ENCODE data around the gene WASF3. TPM values are rescaled to one million over a fixed set of nuclear protein-coding genes. Genes with fewer than 3 reads are reported as not detected.

Gene WASF3
- total and polyA plus RNA-seq, 2 of the 13 experiments (the other 11 are each of a cell fraction or from before 2014, with no cell fraction given) = 10.4 to 17.2 TPM

- BruUV-seq (replicated peaks) = no TSS peak
- peak; percentile 62 for DNase-seq (ENCODE audit: low spot score)
- TF ChIP-seq ZNF879 (CRISPR knock-in tag; IDR thresholded peaks at IDR 0.05) (no peak), ZNF468 (CRISPR knock-in tag; IDR thresholded peaks at IDR 0.05) (no peak), RARA (CRISPR knock-in tag; IDR thresholded peaks at IDR 0.05) (peak; percentile 52), EHMT2 (IDR thresholded peaks at IDR 0.05; ENCODE audit: borderline replicate concordance, low read depth, low read length) (peak; percentile 49; the same call in 1 of the 2 replicates), CHD4 (IDR thresholded peaks at IDR 0.05; ENCODE audit: borderline replicate concordance, low read length) (peak; percentile 44; the same call in 1 of the 2 replicates), ZFAT (CRISPR knock-in tag; conservative IDR thresholded peaks at IDR 0.05) (no peak), ZNF800 (CRISPR knock-in tag; IDR thresholded peaks at IDR 0.05) (no peak), ZNF574 (CRISPR knock-in tag; IDR thresholded peaks at IDR 0.05) (no peak), ZNF331 (CRISPR knock-in tag; IDR thresholded peaks at IDR 0.05) (peak; percentile 100), NR2F6 (IDR thresholded peaks at IDR 0.05) (peak; percentile 64; the same call in 1 of the 2 replicates), NR2F6 (CRISPR knock-in tag; IDR thresholded peaks at IDR 0.05) (no peak), ZNF770 (CRISPR knock-in tag; IDR thresholded peaks at IDR 0.05) (0 out of 2 replicates have a peak, but pooled peaks have one; percentile 32), TOPORS (CRISPR knock-in tag; IDR thresholded peaks at IDR 0.05) (no peak), ZNF644 (CRISPR knock-in tag; IDR thresholded peaks at IDR 0.05; ENCODE audit: low read depth) (0 out of 2 replicates have a peak, but pooled peaks have one; percentile 42), ZNF282 (IDR thresholded peaks at IDR 0.05; ENCODE audit: partially characterized antibody) (no peak)
Measured at GRCh38 chr13:26621731-26622401, 64.4 kb downstream of the WASF3 start.

More at GRCh38 chr13:26621731-26622401, 64.4 kb downstream of the WASF3 start:
- ChIA-PET POLR2A (interaction anchor here (1.2 to 1.4 kb wide), 2 partner anchors 14 to 63 kb away, joined by 5 read pairs; no protein-coding TSS in a partner anchor), CTCF (ENCODE audit: low intra/inter-chr PET ratio, low total read pairs) (no interaction called here)
- WGBS (ENCODE audit: low lambda C conversion rate) = 48% methylated on average over 4 of the region's 4 CpGs
- FAIRE-seq (peak; percentile 8), ATAC-seq (peak; percentile 94)
- Histone ChIP-seq H3K4me2 (ENCODE audit: low read depth, low read length) (peak overlapping the region; percentile 15; the same call in 1 of the 2 replicates), H3K4me1 (ENCODE audit: insufficient read depth, low read length) (peaks cover 23% of the 10 kb centered on the region), H3K27me3 (ENCODE audit: control insufficient read depth in 1 of 2, insufficient read depth in 2 of 2, low read length in 2 of 2) (no peaks in the 10 kb centered on the region), H4K20me1 (ENCODE audit: insufficient read depth, low read length) (no peaks in the 10 kb centered on the region), H3K9me3 (ENCODE audit: low read length) (peaks cover 25% of the 10 kb centered on the region), H3K36me3 (replicated peaks in 1 of 2; ENCODE audit: control insufficient read depth in 1 of 2, insufficient read depth in 2 of 2, low read length in 2 of 2) (peaks cover 0 to 4% of the 10 kb centered on the region in 2 experiments; a peak in 2 of 5 replicates), H3K4me3 (replicated peaks in 1 of 3; ENCODE audit: insufficient read depth in 1 of 3, low read depth in 2 of 3, low read length in 3 of 3) (no peak overlapping the region), H3K9ac (ENCODE audit: insufficient read depth, low read depth, low read length) (no peak overlapping the region), H3K79me2 (ENCODE audit: insufficient read depth, low read length) (no peaks in the 10 kb centered on the region), H3K27ac (ENCODE audit: extremely low read length, insufficient read depth, low read length) (peak overlapping the region; percentile 49), H2AFZ (ENCODE audit: low read length) (no peak overlapping the region)
- intact Hi-C loops (cut with micrococcal nuclease; ENCODE audit: unreplicated experiment) (no loop called here), in situ Hi-C loops (cut with HindIII; ENCODE audit: extremely low pct_ligation_motif_present, low pct_unique_long_range_greater_than_20kb) (loop anchor here (10.0 kb wide), 1 partner anchor 437 kb away; no protein-coding TSS in a partner anchor)

Data from HepG2 (cell line).